PC-3 (cell line): ENCODE measurements around the gene OLR1. TPM values are rescaled to one million over a fixed set of nuclear protein-coding genes. Genes with fewer than 3 reads are reported as not detected.

Source experiments
- ATAC-seq: fragments of 200-7000 bp; cut with Tn5 transposase; 2 replicates; pipeline ENCODE4 v1.9.1; 2020; ENCODE audit warnings: mild to moderate bottlenecking, moderate library complexity
- BruUV-seq: library from RNA; stranded (reverse); fragments of 400-500 nt; replicated peaks from 2 replicates; lab custom pipeline; 2021; lab: Mats Ljungman, UMichigan
- CTCF ChIA-PET: fragments of 300-600 bp; sonication (Branson Sonifier 250); formaldehyde crosslinking; loops from one replicate; lab custom pipeline; 2022; ENCODE audit warnings: antibody characterized with exemption; lab: Charles Lee
- POLR2A ChIA-PET: fragments of 300-600 bp; sonication (Branson Sonifier 250); formaldehyde crosslinking; loops from one replicate; lab custom pipeline; 2022; ENCODE audit warnings: antibody characterized with exemption; ENCODE audit not compliant: unreplicated experiment; lab: Charles Lee
- DNase-seq: peaks from one replicate; pipeline ENCODE4 v3.0.0-alpha.2; 2015
- H2AFZ ChIP-seq: fragments of 300-600 bp; sonication (generic); 2 replicates; pipeline ENCODE4 v1.6.0; 2016; ENCODE audit warnings: antibody characterized with exemption, low read length
- H3F3A ChIP-seq: fragments of 300-600 bp; sonication (generic); one replicate; pipeline ENCODE4 v1.6.0; 2017; ENCODE audit warnings: antibody characterized with exemption, low read length, control low read depth, mild to moderate bottlenecking; ENCODE audit not compliant: unreplicated experiment
- H3K27ac ChIP-seq: fragments of 300-600 bp; sonication (generic); 2 replicates; pipeline ENCODE4 v1.5.1; 2016; ENCODE audit warnings: mild to moderate bottlenecking, low read length
- H3K27me3 ChIP-seq: fragments of 300-600 bp; sonication (generic); 2 replicates; pipeline ENCODE4 v1.6.1; 2016; ENCODE audit warnings: low read length, mixed read lengths
- H3K36me3 ChIP-seq: fragments of 300-600 bp; sonication (generic); 2 replicates; pipeline ENCODE4 v1.6.1; 2016; ENCODE audit warnings: low read depth, mixed run types, low read length, mixed read lengths
- H3K4me1 ChIP-seq: fragments of 300-600 bp; sonication (generic); 2 replicates; pipeline ENCODE4 v1.5.1; 2016; ENCODE audit warnings: low read length; ENCODE audit not compliant: insufficient read depth
- H3K4me2 ChIP-seq: fragments of 300-600 bp; sonication (generic); 2 replicates; pipeline ENCODE4 v1.6.0; 2016; ENCODE audit warnings: low read length
- H3K4me3 ChIP-seq: fragments of 300-600 bp; sonication (generic); 2 replicates; pipeline ENCODE4 v1.5.1; 2016; ENCODE audit warnings: mild to moderate bottlenecking, low read length, mixed read lengths
- H3K79me2 ChIP-seq: fragments of 300-600 bp; sonication (generic); 2 replicates; pipeline ENCODE4 v1.6.1; 2017; ENCODE audit warnings: low read length, mixed read lengths
- H3K9ac ChIP-seq: fragments of 300-600 bp; sonication (generic); 2 replicates; pipeline ENCODE4 v1.6.0; 2016; ENCODE audit warnings: mild to moderate bottlenecking, low read length
- H3K9me2 ChIP-seq: fragments of 300-600 bp; sonication (generic); replicated peaks from 2 replicates; pipeline ENCODE4 v1.6.1; 2016; ENCODE audit warnings: mixed run types, low read length, mixed read lengths
- H3K9me3 ChIP-seq: fragments of 300-600 bp; sonication (generic); 2 replicates; pipeline ENCODE4 v1.6.1; 2016; ENCODE audit warnings: low read length, mixed read lengths
- H4K20me1 ChIP-seq: fragments of 300-600 bp; sonication (generic); 2 replicates; pipeline ENCODE4 v1.6.1; 2016; ENCODE audit warnings: low read length, mixed read lengths
- CTCF ChIP-seq: fragments of 300-600 bp; sonication (generic); conservative IDR thresholded peaks from 2 replicates; pipeline ENCODE4 v1.5.1; 2017; ENCODE audit warnings: antibody characterized with exemption, low read depth, mild to moderate bottlenecking, low read length
- EZH2 ChIP-seq: fragments of 300-600 bp; sonication (generic); IDR thresholded peaks from one replicate; pipeline ENCODE4 v1.6.1; 2017; ENCODE audit warnings: antibody characterized with exemption, mild to moderate bottlenecking, low read length; ENCODE audit not compliant: unreplicated experiment
- EZH2phosphoT487 ChIP-seq: fragments of 300-600 bp; sonication (generic); IDR thresholded peaks from 2 replicates; pipeline ENCODE4 v1.6.1; 2018; ENCODE audit warnings: mild to moderate bottlenecking, antibody characterized with exemption, low read length, borderline replicate concordance
- intact Hi-C: fragments of 100-400 bp; cut with micrococcal nuclease; formaldehyde crosslinking; loops from 2 replicates; pipeline ENCODE4 v1.9.0; 2023
- total RNA-seq: library from RNA; depleted of rRNA; stranded (reverse); fragments of >200 nt; gene quantifications from 2 replicates; pipeline ENCODE4 v1.2.3, GENCODE V29; 2014

OLR1 gene
- total RNA-seq, 1 experiment from 2014 or later: 0.80 TPM

- Histone ChIP-seq H3K9me3 (no peaks in the 10 kb centered on the region), H4K20me1 (no peaks in the 10 kb centered on the region), H3K4me3 (no peak overlapping the region), H3K27ac (no peak overlapping the region), H3F3A (no peaks in the 10 kb centered on the region), H3K27me3 (no peaks in the 10 kb centered on the region), H3K9ac (no peak overlapping the region), H3K36me3 (no peaks in the 10 kb centered on the region), H2AFZ (no peak overlapping the region), H3K9me2 (no peaks in the 10 kb centered on the region), H3K79me2 (no peaks in the 10 kb centered on the region), H3K4me1 (no peaks in the 10 kb centered on the region), H3K4me2 (no peak overlapping the region)
- ChIA-PET POLR2A (no interaction called here), CTCF (no interaction called here)
- intact Hi-C loops: no loop called here
- DNase-seq: no peak
- no peak for ATAC-seq
- no TSS peak for BruUV-seq
- no peak for TF ChIP-seq EZH2phosphoT487
- TF ChIP-seq CTCF: no peak
- no peak for TF ChIP-seq EZH2
These were observed 16.0 kb downstream of the OLR1 start for GRCh38 chr12:10155966-10156365.

GRCh38 chr12:10154145-10154496, 17.8 kb downstream of the OLR1 start:
- no peaks in the 10 kb centered on the region for H4K20me1 ChIP-seq
- TF ChIP-seq EZH2 (no peak), EZH2phosphoT487 (no peak), CTCF (no peak)
- no peak for DNase-seq
- no peak overlapping the region for H3K27ac ChIP-seq
- BruUV-seq: no TSS peak
- ATAC-seq: no peak
- H3K79me2 ChIP-seq: no peaks in the 10 kb centered on the region
- H3K9me2 ChIP-seq: no peaks in the 10 kb centered on the region
- no peak overlapping the region for H3K4me2 ChIP-seq
- H3K4me1 ChIP-seq: no peaks in the 10 kb centered on the region
- no peaks in the 10 kb centered on the region for H3K9me3 ChIP-seq
- H3F3A ChIP-seq: no peaks in the 10 kb centered on the region
- POLR2A ChIA-PET: interaction anchor here (0.6 kb wide), 1 partner anchor 150 kb away, joined by 4 read pairs; no protein-coding TSS in a partner anchor
- H2AFZ ChIP-seq: 0 out of 2 replicates have a peak overlapping the region, but pooled peaks have one; percentile 94
- CTCF ChIA-PET: interaction anchor here (0.6 kb wide), 1 partner anchor 35 kb away, joined by 3 read pairs; no protein-coding TSS in a partner anchor
- H3K36me3 ChIP-seq: no peaks in the 10 kb centered on the region
- H3K4me3 ChIP-seq: no peak overlapping the region
- no peak overlapping the region for H3K9ac ChIP-seq
- intact Hi-C loops: no loop called here
- H3K27me3 ChIP-seq: no peaks in the 10 kb centered on the region

- TF ChIP-seq EZH2 (no peak), EZH2phosphoT487 (no peak), CTCF (peak; percentile 73)
- H3F3A ChIP-seq: no peaks in the 10 kb centered on the region
- intact Hi-C loops: loop anchor here (1.0 kb wide), 1 partner anchor 38 kb away; no protein-coding TSS in a partner anchor
- no peaks in the 10 kb centered on the region for H3K9me2 ChIP-seq
- peak overlapping the region; percentile 65 for H3K4me3 ChIP-seq
- H4K20me1 ChIP-seq: no peaks in the 10 kb centered on the region
- no peak overlapping the region for H3K27ac ChIP-seq
- H3K79me2 ChIP-seq: no peaks in the 10 kb centered on the region
- no peaks in the 10 kb centered on the region for H3K9me3 ChIP-seq
- ChIA-PET CTCF (interaction anchor here (0.9 to 1.4 kb wide), 4 partner anchors 22 to 144 kb away, joined by 3 to 9 read pairs (median 6); no protein-coding TSS in a partner anchor), POLR2A (interaction anchor here (0.6 kb wide), 1 partner anchor 151 kb away, joined by 4 read pairs; no protein-coding TSS in a partner anchor)
- ATAC-seq (peak; percentile 79), DNase-seq (peak; percentile 75)
- H3K9ac ChIP-seq: no peak overlapping the region; the same call in 1 of the 2 replicates
- peak overlapping the region; percentile 94 for H2AFZ ChIP-seq
- peak overlapping the region; percentile 85 for H3K4me2 ChIP-seq
- no TSS peak for BruUV-seq
- no peaks in the 10 kb centered on the region for H3K36me3 ChIP-seq
- no peaks in the 10 kb centered on the region for H3K4me1 ChIP-seq
- no peaks in the 10 kb centered on the region for H3K27me3 ChIP-seq
These were observed 18.4 kb downstream of the OLR1 start for GRCh38 chr12:10153271-10154144.
